Kidney epithelial cell (primary cell): ENCODE results near the gene VTN. TPM values are rescaled to one million over a fixed set of nuclear protein-coding genes. Genes with fewer than 3 reads are reported as not detected.

Experiments
- DNase-seq: peaks from one replicate; pipeline ENCODE4 v3.0.0-alpha.2; 2010; ENCODE audit warnings: low read depth
- H3K27me3 ChIP-seq: 2 replicates; pipeline ENCODE4 v1.6.0; 2011; ENCODE audit warnings: low read length; ENCODE audit not compliant: control insufficient read depth, insufficient read depth
- H3K36me3 ChIP-seq: 2 replicates; pipeline ENCODE4 v1.5.1; 2011; ENCODE audit warnings: low read length; ENCODE audit not compliant: control insufficient read depth, insufficient read depth
- H3K4me3 ChIP-seq: 2 replicates; pipeline ENCODE4 v1.5.1; 2011; ENCODE audit warnings: low read depth, mild to moderate bottlenecking, control low read depth, low read length
- CTCF ChIP-seq: IDR thresholded peaks from 2 replicates; pipeline ENCODE4 v1.5.1; 2011; ENCODE audit warnings: mild to moderate bottlenecking, moderate library complexity, low read length, control low read depth, inconsistent platforms; ENCODE audit not compliant: insufficient read depth, poor library complexity, severe bottlenecking
- total RNA-seq: library from RNA; depleted of rRNA; stranded (reverse); fragments of >200 nt; gene quantifications from 2 replicates; pipeline ENCODE4 v1.2.3, GENCODE V29; 2015

The VTN gene
- total RNA-seq, 1 donor from 2014 or later = not detected

GRCh38 chr17:28381141-28381825 is 11.2 kb upstream of the VTN start:
- TF ChIP-seq CTCF = peak; percentile 61
- H3K4me3 ChIP-seq = no peak overlapping the region
- H3K36me3 ChIP-seq = no peaks in the 10 kb centered on the region
- H3K27me3 ChIP-seq = peaks cover 38% of the 10 kb centered on the region
- no peak for DNase-seq

- no peak overlapping the region for H3K4me3 ChIP-seq
- no peaks in the 10 kb centered on the region for H3K36me3 ChIP-seq
- DNase-seq = no peak
- H3K27me3 ChIP-seq = peaks cover 34% of the 10 kb centered on the region
- no peak for TF ChIP-seq CTCF
Observed at GRCh38 chr17:28379814-28380801, 10.0 kb upstream of the VTN start.

GRCh38 chr17:28372945-28373274 is 2.8 kb upstream of the VTN start:
- Histone ChIP-seq H3K4me3 (no peak overlapping the region), H3K36me3 (no peaks in the 10 kb centered on the region), H3K27me3 (peaks cover 11% of the 10 kb centered on the region)
- no peak for DNase-seq
- no peak for TF ChIP-seq CTCF

- Histone ChIP-seq H3K27me3 (peaks cover 11% of the 10 kb centered on the region), H3K4me3 (peak overlapping the region; percentile 35), H3K36me3 (no peaks in the 10 kb centered on the region)
- TF ChIP-seq CTCF = no peak
- no peak for DNase-seq
Observed at GRCh38 chr17:28372203-28372944, 2.3 kb upstream of the VTN start.

- no peak for DNase-seq
- Histone ChIP-seq H3K36me3 (no peaks in the 10 kb centered on the region), H3K4me3 (peak within 1 kb of the TSS; percentile 35), H3K27me3 (peaks cover 11% of the 10 kb centered on the region)
- no peak for TF ChIP-seq CTCF
Observed at GRCh38 chr17:28371245-28372202, 1.4 kb upstream of the VTN start, which contains the start of gene SARM1. Gene SARM1 (plus strand): TSS chr17:28371694. CDS start chr17:28372033, 339 bp downstream.
